GM23338 (cell line): Measurements from ENCODE around the gene RPN1. TPM values are rescaled to one million over a fixed set of nuclear protein-coding genes. Genes with fewer than 3 reads are reported as not detected.

Experiments used
- ATAC-seq: fragments of 200-7000 bp; cut with Tn5 transposase; 3 replicates; pipeline ENCODE4 v1.9.1; 2020
- DNase-seq: peaks from one replicate; pipeline ENCODE4 v3.0.0-alpha.2; 2015; ENCODE audit warnings: low spot score
- H2AFZ ChIP-seq: fragments of 200-600 bp; sonication (generic); 2 replicates; pipeline ENCODE4 v1.8.0; 2016; ENCODE audit warnings: antibody characterized with exemption, mild to moderate bottlenecking, moderate library complexity
- H3F3A ChIP-seq: fragments of 200-600 bp; sonication (generic); replicated peaks from 2 replicates; pipeline ENCODE4 v1.8.0; 2017; ENCODE audit warnings: antibody characterized with exemption, mixed run types, low read depth
- H3K27ac ChIP-seq: fragments of 200-600 bp; sonication (generic); 2 replicates; pipeline ENCODE4 v1.6.1; 2016; ENCODE audit warnings: low read depth
- H3K27me3 ChIP-seq: fragments of 200-600 bp; sonication (generic); 2 replicates; pipeline ENCODE4 v1.8.0; 2016; ENCODE audit warnings: mild to moderate bottlenecking, mixed run types, moderate library complexity; ENCODE audit not compliant: insufficient read depth
- H3K36me3 ChIP-seq: fragments of 200-600 bp; sonication (generic); 2 replicates; pipeline ENCODE4 v1.8.0; 2016; ENCODE audit warnings: mild to moderate bottlenecking; ENCODE audit not compliant: insufficient read depth
- H3K4me1 ChIP-seq: fragments of 200-600 bp; sonication (generic); 2 replicates; pipeline ENCODE4 v1.8.0; 2016; ENCODE audit warnings: mild to moderate bottlenecking, moderate library complexity; ENCODE audit not compliant: insufficient read depth
- H3K4me2 ChIP-seq: fragments of 200-600 bp; sonication (generic); 2 replicates; pipeline ENCODE4 v1.7.1; 2017; ENCODE audit warnings: mixed run types
- H3K4me3 ChIP-seq: fragments of 200-600 bp; sonication (generic); 2 replicates; pipeline ENCODE4 v1.6.1; 2016; ENCODE audit warnings: mixed run types
- H3K79me2 ChIP-seq: fragments of 200-600 bp; sonication (generic); replicated peaks from 2 replicates; pipeline ENCODE4 v1.8.0; 2017; ENCODE audit warnings: mild to moderate bottlenecking; ENCODE audit not compliant: insufficient read depth
- H3K9me2 ChIP-seq: fragments of 200-600 bp; sonication (generic); 2 replicates; pipeline ENCODE4 v1.8.0; 2017; ENCODE audit not compliant: insufficient read depth
- H4K20me1 ChIP-seq: fragments of 200-600 bp; sonication (generic); replicated peaks from 2 replicates; pipeline ENCODE4 v1.8.0; 2017; ENCODE audit warnings: mild to moderate bottlenecking; ENCODE audit not compliant: insufficient read depth
- H3K27ac Mint-ChIP-seq: 2 replicates; pipeline ENCODE4 v1.8.0; 2020; ENCODE audit warnings: inconsistent platforms, mild to moderate bottlenecking, moderate library complexity, mixed read lengths
- H3K27me3 Mint-ChIP-seq: 3 replicates; pipeline ENCODE4 v1.8.0; 2022; ENCODE audit warnings: low read depth, mild to moderate bottlenecking, moderate library complexity, mixed read lengths, inconsistent platforms; ENCODE audit not compliant: insufficient read depth, poor library complexity
- H3K36me3 Mint-ChIP-seq: 3 replicates; pipeline ENCODE4 v1.8.0; 2021; ENCODE audit warnings: low read depth, mild to moderate bottlenecking, inconsistent platforms, moderate library complexity, mixed read lengths
- H3K4me1 Mint-ChIP-seq: 3 replicates; pipeline ENCODE4 v1.8.0; 2020; ENCODE audit warnings: mild to moderate bottlenecking, inconsistent platforms, mixed read lengths
- H3K4me3 Mint-ChIP-seq: 3 replicates; pipeline ENCODE4 v1.8.0; 2021; ENCODE audit warnings: moderate library complexity, mild to moderate bottlenecking, inconsistent platforms, mixed read lengths
- H3K9me3 Mint-ChIP-seq: 3 replicates; pipeline ENCODE4 v1.8.0; 2020; ENCODE audit warnings: moderate library complexity, mild to moderate bottlenecking, inconsistent platforms, mixed read lengths
- CREB1 ChIP-seq: fragments of 250-450 bp; sonication (Bioruptor Pico); IDR thresholded peaks from 2 replicates; pipeline ENCODE4 v1.5.0; 2020; ENCODE audit warnings: low read depth, mild to moderate bottlenecking, moderate library complexity
- CTCF ChIP-seq, 2 experiments: fragments of 200-600 bp in 1 of 2; sonication (generic) in 1 of 2; conservative IDR thresholded peaks; 2 replicates each; pipeline versions ENCODE4 v1.5.1 to v1.6.1; 2016 to 2017; ENCODE audit warnings: antibody characterized with exemption in 2 of 2, low read depth in 2 of 2, mild to moderate bottlenecking in 2 of 2, moderate library complexity in 1 of 2
- EZH2 ChIP-seq: fragments of 200-600 bp; sonication (generic); IDR thresholded peaks from one replicate; pipeline ENCODE4 v1.8.0; 2017; ENCODE audit warnings: antibody characterized with exemption, mild to moderate bottlenecking, low read depth; ENCODE audit not compliant: unreplicated experiment
- EZH2phosphoT487 ChIP-seq: fragments of 200-600 bp; sonication (generic); IDR thresholded peaks from one replicate; pipeline ENCODE4 v1.8.1; 2018; ENCODE audit warnings: antibody characterized with exemption; ENCODE audit not compliant: unreplicated experiment
- JUNB ChIP-seq: IDR thresholded peaks from one replicate; pipeline ENCODE4 v1.6.1; 2016; ENCODE audit warnings: antibody characterized with exemption; ENCODE audit not compliant: unreplicated experiment
- NANOG ChIP-seq: IDR thresholded peaks from 2 replicates; pipeline ENCODE4 v1.6.1; 2016; ENCODE audit warnings: antibody characterized with exemption, borderline replicate concordance
- POLR2AphosphoS5 ChIP-seq: IDR thresholded peaks from 2 replicates; pipeline ENCODE4 v1.6.1; 2016; ENCODE audit warnings: antibody characterized with exemption, low read depth
- REST ChIP-seq: IDR thresholded peaks from one replicate; pipeline ENCODE4 v1.6.1; 2018; ENCODE audit warnings: antibody characterized with exemption; ENCODE audit not compliant: unreplicated experiment
- STAT1 ChIP-seq: IDR thresholded peaks from one replicate; pipeline ENCODE4 v1.6.1; 2016; ENCODE audit warnings: antibody characterized with exemption; ENCODE audit not compliant: unreplicated experiment
- ZNF114 ChIP-seq: fragments of 250-450 bp; sonication (Bioruptor Pico); IDR thresholded peaks from 2 replicates; pipeline ENCODE4 v1.5.0; 2020; ENCODE audit warnings: mild to moderate bottlenecking, moderate library complexity
- ZNF331 ChIP-seq: fragments of 250-450 bp; sonication (Bioruptor Pico); IDR thresholded peaks from 2 replicates; pipeline ENCODE4 v1.5.0; 2020; ENCODE audit warnings: low read depth, mild to moderate bottlenecking, moderate library complexity
- ZNF462 ChIP-seq: fragments of 250-450 bp; sonication (Bioruptor Pico); IDR thresholded peaks from 2 replicates; pipeline ENCODE4 v1.5.0; 2020; ENCODE audit warnings: mild to moderate bottlenecking, moderate library complexity
- polyA plus RNA-seq: library from polyadenylated mRNA; unstranded; fragments of >200 nt; fragmentation: Nextera tagmentation; extraction: Ambion mirVana; gene quantifications from 2 replicates; pipeline ENCODE4 v1.2.1, GENCODE V29; 2016
- total RNA-seq: library from RNA; depleted of rRNA; stranded (reverse); fragments of >200 nt; shearing (Covaris generic); gene quantifications from 2 replicates; pipeline ENCODE4 v1.2.3, GENCODE V29; 2014
- TF ChIP-seq, protein P1 (sequence below): IDR thresholded peaks from 2 replicates; pipeline ENCODE4 v1.6.1; 2016; ENCODE audit warnings: antibody characterized with exemption

RPN1 gene
- total and polyA plus RNA-seq, 2 experiments from 2014 or later, result 111 to 231 TPM

GRCh38 chr3:128603811-128604775 lies 46.5 kb downstream of the RPN1 start:
- H3K27me3 ChIP-seq, result no peaks in the 10 kb centered on the region
- ATAC-seq, result no peak
- H2AFZ ChIP-seq, result no peak overlapping the region
- TF ChIP-seq ZNF114 (no peak), STAT1 (no peak), REST (no peak), EZH2 (no peak), ZNF462 (CRISPR knock-in tag) (no peak), JUNB (no peak), ZNF331 (CRISPR knock-in tag) (no peak), NANOG (no peak), CREB1 (CRISPR knock-in tag) (no peak), EZH2phosphoT487 (no peak), POLR2AphosphoS5 (no peak), CTCF (conservative IDR thresholded peaks at IDR 0.05; ENCODE audit: low read depth in 2 of 2) (no peak)
- TF ChIP-seq, protein P1, sequence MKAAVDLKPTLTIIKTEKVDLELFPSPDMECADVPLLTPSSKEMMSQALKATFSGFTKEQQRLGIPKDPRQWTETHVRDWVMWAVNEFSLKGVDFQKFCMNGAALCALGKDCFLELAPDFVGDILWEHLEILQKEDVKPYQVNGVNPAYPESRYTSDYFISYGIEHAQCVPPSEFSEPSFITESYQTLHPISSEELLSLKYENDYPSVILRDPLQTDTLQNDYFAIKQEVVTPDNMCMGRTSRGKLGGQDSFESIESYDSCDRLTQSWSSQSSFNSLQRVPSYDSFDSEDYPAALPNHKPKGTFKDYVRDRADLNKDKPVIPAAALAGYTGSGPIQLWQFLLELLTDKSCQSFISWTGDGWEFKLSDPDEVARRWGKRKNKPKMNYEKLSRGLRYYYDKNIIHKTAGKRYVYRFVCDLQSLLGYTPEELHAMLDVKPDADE, result no peak
- H3K9me2 ChIP-seq, result no peaks in the 10 kb centered on the region
- no peak overlapping the region for H3K27ac ChIP-seq
- no peaks in the 10 kb centered on the region for H3F3A ChIP-seq
- no peaks in the 10 kb centered on the region for H3K36me3 ChIP-seq
- no peaks in the 10 kb centered on the region for H3K9me3 Mint-ChIP-seq
- no peak overlapping the region for H3K27ac Mint-ChIP-seq
- H3K79me2 ChIP-seq, result no peaks in the 10 kb centered on the region
- no peaks in the 10 kb centered on the region for H3K4me1 ChIP-seq
- DNase-seq, result no peak
- peaks cover 10% of the 10 kb centered on the region for H3K27me3 Mint-ChIP-seq
- no peak overlapping the region for H3K4me2 ChIP-seq
- H3K4me3 Mint-ChIP-seq, result no peak overlapping the region
- H3K4me3 ChIP-seq, result no peak overlapping the region
- H3K4me1 Mint-ChIP-seq, result no peaks in the 10 kb centered on the region
- no peaks in the 10 kb centered on the region; the same call in 1 of the 2 replicates for H4K20me1 ChIP-seq
- H3K36me3 Mint-ChIP-seq, result no peaks in the 10 kb centered on the region
